GM19023 (cell line): Measurements from ENCODE around the gene APOBR.
"Not testable (repeated sequence)": the region's sequence is repeated elsewhere in the genome, so short reads cannot be mapped to it uniquely, and the experiment has no call there.

Experiments used
- ATAC-seq: cut with Tn5 transposase; IDR thresholded peaks from one replicate; pipeline ENCODE4 v1.9.1; 2021; ENCODE audit warnings: mild to moderate bottlenecking, moderate library complexity; ENCODE audit not compliant: unreplicated experiment

The APOBR gene

DNA sequence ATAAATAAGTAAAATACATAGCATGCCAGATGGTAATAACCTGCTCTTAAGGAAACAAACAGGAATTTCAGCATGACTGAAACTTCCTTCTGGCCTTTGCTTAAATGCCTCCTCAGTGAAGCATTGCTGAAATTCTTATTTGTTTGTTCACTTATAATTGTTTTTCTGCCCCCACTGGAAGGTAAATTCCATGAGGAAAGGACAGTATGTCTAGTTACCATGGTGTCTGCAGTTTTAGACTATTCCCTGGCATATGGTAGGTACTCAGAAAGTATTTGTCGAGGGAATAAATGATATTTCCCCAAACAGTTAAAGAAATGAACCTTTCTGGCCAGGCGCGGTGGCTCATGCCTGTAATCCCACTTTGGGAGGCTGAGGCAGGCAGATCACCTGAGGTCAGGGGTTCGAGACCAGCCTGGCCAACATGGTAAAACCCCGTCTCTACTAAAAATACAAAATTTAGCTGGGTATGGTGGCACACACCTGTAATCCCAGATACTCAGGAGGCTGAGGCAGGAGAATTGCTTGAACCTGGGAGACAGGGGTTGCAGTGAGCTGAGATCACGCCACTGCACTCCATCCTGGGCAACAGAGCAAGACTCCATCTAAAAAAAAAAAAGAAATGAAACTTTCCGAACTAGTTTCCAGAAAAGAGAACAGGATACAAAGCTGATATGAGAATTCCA is 32.8 kb downstream of the APOBR start:
- ATAC-seq = not testable (repeated sequence)

DNA sequence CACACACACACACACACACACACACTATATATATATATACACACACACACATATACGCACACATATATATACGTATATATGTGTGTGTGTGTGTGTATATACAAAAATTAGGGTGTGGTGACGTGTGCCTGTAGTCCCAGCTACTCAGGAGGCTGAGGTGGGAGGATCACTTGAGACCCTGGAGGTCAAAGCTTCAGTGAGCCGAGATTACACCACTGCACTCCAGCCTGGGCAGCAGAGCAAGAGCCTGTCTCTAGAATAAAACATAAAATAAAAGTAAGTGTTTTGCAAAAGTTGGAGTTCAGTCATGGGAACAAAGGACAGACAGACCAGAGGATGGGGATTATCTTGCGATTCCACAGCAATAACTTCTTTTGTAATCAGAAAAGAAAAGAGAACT is 33.5 kb downstream of the APOBR start:
- no peak for ATAC-seq

DNA sequence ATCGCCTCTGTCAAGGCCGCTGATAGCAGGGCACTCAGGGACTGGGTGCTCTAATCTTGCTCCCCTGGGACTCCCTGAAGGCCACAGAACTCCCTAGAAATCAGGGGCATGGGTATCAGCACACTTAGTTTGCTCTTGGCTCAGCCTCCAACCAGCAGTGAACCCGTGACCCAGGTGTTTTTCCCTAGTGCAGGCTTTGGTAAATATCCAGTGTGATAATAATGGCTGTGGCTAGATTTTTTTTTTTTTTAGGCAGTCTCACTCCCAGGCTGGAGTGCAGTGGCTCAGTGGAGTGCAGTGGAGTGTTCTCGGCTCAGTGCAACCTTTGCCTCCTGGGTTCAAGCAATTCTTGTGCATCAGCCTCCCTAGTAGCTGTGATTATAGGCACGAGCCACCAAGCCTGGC is 34.0 kb downstream of the APOBR start:
- no peak for ATAC-seq

DNA sequence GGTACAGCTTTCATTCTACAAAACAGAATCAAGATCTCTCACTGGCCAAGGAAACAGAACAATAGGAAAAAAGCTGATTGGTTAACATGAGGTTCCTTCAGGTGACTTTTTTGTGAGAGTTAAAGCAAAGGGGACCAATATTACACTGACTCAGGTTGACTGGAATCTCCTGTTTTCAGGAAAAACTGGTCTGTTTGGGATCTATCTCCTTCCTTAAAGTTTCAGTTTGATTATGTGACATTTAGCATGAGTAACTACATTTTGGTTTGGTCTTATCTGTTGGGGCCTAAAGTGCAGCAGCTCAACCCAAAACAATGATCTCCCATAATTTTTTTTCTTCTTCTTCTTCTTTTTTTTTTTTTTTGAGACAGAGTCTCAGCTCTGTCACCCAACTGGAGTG is 34.7 kb downstream of the APOBR start:
- no peak for ATAC-seq

DNA sequence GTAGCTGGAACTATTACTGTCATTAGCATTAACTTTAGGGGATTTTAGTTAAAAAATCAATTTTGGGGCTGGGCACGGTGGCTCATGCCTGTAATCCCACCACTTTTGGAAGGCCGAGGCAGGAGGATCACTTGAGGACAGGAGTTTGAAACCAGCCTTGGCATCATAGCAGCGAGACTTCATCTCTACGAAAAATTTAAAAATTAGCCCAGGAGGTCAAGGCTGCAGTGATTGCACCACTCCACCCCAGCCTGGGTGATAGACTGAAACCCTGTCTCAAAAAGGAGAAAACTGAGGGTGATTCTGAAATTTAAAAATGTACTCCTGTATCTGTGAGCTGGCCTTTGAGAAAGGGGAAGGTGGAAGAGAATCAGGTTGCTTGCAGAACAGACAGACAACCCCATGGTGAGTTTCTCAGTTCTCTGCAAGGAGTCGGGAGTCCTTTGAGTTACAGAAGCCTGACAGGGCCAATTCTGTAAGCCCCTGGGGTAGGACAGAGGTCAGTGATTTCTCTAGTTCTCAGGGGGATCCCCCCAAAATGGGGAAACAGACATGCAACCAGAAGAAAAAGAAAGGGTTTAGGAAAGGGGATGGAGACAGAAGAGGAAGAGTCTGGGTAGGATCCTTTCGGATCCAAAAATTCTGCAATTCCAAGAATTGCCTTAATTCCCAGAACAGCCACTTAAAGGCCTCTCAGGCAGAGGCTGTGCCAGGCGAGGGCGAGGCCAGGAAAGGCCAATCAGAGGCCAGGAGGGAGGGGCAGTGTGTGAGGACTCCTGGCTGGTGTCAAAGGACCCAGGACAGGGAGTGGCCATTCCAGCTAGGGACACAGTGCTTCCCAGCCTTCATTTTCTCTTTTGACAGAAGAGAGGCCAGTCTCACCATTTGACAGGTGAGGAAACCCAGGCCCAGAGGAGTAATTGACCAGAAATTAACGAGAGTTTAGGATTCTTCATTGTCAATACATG is 37.6 kb downstream of the APOBR start:
- no peak for ATAC-seq

DNA sequence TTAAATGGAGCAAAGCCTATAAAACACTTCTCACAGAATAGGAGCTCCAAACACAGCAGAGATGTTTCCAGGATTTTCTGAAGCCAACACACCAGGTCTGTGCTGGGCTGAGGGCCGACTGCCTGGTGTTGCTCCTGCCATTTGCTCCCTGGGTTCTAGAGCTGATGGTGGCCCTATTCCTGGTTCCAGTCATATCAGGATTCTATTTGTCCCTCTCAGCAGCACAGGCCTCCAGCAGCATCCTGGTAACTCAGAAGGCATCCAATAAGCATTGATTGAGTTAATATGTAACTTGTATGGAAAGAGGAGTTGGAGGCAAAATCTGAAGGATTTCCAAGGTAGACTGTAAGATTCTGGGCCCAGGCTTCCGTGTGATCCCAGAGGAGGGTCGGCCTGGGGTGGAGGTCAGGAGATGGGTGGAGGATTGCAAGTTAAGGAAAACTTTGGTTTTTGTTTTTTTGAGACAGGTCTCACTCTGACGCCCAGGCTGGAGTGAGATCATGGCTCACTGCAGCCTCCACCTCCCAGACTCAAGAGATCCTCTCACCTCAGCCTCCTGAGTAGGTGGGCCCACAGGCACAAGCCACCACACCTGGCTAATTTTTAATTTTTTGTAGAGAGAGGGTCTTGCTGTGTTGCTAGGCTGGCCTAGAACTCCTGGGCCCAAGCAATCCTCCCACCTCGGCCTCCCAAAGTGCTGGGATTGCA is 38.7 kb downstream of the APOBR start:
- ATAC-seq = no peak

DNA sequence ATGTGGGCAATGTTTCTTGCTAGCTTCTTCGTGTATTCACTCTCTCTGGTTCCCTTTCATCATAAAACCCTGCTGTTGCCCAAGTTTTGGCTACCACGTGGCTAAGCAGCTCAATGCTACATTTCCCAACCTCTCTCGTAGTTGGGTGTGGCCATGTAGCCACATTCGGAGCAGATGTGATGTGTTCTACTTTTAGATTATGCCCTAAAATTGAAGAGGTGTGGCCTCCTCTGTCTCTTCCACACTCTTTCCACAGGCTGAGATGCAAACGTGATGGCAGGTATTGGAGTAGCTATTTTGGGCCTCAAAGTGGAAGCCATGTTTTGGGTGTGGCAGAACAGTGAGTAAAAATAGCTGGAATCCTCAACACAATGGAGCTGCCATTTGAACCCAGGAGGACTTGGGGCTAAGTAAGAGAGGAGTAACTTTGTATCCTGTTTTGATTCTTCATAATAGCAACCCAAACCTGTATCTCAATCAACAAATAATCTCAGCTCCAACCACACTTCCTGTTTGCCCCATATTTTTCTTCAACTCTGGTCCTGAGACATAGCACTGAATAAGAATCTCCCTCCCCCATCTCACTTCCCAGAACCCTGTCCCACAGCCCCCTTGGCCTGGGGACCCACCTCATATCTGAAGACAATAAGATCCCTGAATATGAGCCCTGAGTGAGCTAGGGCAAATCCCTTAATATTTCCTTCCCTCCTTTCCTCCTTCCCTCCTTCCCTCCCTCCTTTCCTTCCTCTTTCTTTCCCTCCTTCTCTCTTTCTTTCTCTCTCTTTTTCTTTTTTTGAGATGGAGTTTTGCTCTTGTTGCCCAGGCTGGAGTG is 40.3 kb downstream of the APOBR start:
- no peak for ATAC-seq

DNA sequence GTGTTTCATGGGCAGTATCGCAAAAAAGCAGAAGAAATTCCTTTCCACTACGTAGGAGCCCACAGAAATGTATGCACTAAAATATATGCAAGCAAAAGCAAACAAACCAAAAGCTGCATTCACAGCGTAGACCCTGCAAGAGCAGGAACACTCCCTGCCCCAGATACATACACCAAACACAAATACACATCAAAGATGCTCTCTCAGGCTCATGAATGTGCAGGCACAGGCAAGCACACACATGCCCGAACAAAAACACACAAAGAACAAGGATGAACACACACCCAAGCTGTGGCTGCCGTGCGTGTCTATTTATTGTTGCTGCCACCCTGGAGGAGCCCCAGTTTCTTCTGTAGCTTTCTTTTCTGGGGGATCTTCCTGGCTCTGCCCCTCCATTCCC is 42.6 kb downstream of the APOBR start:
- no peak for ATAC-seq

DNA sequence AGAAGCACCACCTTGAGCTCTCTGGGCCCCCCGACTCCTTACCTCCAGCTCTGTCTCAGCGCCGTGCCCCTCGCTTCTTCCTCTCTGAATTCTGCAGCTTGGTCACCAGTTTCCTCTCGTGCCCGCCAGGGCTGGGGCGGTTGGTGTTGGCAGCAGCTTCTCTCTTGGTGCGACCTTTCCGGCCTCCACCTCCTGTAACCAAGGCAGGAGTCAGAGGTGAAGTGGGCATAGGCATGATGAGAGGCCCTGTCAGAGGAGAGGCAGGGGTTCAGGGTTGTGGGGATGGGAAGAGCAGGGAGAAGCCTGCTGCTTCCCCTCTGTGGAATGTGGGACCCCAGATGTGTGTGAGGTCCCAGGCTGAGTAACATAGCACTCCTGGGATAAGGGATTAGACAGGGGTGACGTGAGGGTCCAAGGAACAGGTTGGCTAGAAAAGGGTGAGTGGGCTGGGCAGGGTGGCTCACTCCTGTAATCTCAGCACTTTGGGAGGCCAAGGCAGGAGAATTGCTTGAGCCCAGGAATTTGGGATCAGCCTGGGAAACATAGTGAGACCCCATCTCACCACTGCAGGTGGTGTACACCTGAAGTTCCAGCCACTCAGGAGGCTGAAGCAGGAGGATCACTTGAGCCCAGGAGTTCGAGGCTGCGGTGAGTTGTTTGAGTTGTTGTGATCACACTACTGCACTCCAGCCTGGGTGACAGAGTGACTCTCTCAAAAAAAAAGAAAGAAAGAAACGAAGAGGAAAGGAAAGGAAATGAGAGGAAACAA is 43.7 kb downstream of the APOBR start:
- no peak for ATAC-seq

DNA sequence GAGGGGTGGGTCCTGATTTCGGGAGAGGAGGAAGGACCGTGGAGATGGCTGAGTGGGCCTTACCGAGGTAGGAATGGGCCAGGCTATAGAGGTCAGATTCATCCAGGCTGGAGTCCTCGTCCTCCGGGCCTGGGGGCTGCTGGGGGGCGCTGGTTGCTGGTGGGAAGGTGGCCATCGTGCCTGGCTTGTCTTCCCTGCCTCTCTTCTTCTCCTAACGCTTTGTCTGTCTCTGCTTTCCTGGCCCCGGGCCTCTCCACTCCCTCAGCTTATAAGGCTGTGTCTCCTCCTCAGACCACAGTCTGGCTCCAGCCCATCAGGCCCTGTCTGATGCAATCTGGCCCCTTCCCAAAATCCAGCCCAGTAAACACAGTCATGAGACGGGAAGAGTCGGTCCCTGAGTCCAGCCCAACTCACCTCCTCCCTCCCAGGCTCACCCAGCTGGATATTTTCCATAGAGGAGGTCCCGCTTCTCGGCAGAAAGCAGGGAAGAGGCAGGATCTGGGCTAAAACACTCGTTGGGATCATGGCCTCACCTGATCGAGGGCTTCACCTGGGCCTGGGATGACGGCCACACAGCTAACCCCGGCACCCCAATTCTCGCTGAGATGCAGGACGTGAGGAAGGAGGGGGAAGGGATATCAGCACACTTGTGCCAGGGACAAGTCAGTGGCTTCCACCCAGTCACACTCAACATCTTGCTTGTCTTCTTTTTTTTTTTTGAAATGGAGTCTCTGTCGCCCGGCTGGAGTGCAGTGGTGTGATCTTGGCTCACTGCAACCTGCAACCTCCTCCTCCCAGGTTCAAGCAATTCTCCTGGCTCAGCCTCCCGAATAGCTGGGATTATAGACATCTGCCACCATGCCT is 44.5 kb downstream of the APOBR start, which contains the start of gene NUPR1:
Gene NUPR1, minus strand, starts transcription at position 242 of the 864 bp plus-strand sequence. Its CDS starts 67 bp downstream, at position 175.
- ATAC-seq = no peak

DNA sequence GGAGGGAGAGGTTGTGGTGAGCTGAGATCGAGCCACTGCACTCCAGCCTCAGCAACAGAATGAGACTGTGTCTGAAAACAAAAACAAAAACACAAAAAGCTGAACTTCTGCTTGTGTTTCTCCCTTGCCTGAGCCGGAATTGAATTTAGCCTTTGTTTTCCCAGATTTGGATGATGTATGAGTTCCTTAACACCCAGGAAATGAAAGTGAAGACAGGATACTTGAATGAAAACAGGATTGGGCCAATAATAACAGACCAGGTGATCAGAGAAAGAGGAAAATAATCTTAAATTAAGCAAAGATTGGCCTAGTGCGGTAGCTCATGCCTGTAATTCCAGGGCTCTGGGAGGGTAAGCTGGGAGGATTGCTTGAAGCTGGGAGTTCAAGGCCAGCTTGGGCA is 45.9 kb downstream of the APOBR start:
- no peak for ATAC-seq

DNA sequence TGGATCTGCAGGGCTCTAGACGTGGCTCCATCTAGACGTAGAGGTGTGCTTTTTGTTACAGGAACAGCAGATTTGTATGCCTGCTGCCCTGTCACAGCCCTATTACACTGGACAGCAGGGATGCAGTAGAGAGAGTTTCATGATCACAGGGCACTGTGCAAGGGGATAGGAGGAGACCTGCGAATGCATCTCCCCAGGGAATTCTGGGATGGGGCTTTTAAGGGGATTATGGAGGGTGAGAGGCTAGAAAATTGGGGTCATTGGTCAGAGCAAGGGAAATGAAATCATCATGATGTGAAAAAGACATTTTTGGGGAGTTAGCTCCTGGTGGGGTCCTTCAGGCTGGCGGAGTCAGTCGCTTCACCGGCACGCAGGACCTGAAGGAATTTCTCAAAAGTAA is 48.2 kb downstream of the APOBR start:
- ATAC-seq = no peak

DNA sequence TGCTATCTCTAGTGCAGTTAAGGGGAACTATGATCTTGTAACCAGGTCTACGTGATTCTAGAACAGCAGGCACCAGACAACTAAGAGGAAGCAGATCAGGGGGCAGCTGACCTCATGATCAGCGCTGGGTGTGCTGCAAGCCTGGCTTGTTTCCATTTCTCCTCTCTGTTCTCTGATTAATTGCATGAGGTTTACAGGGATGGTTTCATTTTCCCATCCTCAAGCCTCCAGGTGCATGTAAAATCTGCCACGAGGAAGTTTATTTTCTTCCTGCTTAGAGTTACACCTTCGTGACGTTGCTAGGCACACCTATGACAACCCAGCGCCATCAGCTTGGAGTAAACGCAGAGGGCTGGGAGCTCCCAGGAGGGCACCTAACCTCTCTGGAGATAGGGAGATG is 48.6 kb downstream of the APOBR start:
- ATAC-seq = no peak

DNA sequence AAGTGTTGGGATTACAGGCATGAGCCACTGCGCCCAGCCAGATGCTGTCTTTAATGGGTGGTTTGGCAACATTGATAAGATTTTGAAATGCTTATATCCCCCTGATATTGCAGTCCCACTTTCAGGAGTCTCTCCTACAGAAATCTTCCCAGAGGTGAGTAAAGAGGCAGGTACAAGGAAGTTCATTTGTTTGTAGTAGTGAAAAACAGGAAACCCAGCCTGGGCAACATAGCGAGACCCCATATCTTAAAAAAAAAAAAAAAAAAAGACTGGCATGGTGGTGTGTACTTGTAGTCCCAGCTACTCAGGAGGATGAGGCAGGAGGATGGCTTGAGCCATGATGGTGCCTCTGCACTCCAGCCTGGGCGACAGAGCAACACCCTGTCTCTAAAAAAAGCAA is 50.6 kb downstream of the APOBR start:
- no peak for ATAC-seq

DNA sequence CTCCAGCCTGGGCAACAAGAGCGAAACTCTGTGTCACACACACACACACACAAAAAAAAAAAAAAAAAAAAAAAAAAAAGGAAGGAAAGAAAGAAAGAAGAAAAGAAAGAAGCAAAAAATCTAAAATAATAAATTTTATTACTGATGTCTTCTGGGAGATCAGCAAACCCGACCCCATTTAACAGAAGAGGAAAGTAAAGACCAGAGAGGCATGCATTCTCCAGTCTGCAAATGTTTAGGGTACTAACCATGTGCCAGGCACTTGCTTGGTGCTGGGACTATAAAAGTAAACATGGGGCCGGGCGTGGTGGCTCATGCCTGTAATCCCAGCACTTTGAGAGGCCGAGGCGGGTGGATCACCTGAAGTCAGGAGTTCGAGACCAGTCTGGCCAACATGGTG is 51.5 kb downstream of the APOBR start:
- ATAC-seq = not testable (repeated sequence)

DNA sequence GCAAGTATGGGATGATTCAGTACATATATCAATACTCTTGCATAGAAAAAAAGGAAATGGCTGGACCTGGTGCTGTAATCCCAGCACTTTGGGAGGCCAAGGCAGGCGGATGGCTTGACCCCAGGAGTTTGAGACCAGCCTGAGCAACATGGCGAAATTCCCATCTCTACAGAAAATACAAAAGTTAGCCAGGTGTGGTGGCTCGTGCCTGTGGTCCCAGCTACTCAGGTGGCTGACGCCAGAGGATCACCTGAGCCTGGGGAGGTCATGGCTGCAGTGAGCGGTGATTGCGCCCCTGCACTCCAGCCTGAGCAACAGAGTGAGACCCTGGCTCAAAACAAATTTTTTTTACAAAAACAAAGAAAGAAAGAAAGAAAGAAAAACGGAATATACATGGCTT is 52.2 kb downstream of the APOBR start:
- no peak for ATAC-seq

DNA sequence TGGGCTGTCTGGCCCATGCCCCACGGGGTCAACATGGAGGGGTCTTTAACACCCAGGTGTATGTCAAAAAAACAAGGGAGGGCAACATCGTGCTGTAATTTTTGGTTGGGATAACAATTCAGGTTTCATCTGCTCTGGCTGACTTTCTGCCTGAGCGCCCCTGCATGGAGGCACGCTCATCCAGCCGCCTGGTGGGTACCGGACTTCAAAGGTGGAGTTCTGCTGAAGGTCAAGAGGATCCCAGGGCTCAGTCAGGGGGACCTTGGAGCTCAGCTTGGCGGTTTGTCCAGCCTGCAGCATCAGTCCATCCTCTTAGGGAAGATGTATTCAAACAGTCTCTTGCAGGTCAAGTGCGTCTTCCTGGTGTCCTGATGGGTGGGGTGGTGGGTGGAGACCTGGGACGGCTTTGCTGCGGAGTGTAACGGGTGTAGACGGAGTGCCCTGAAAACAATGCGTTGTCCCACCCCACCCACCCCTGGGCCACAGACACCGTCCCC is 53.9 kb downstream of the APOBR start:
- ATAC-seq = no peak
